ENCODE measurements around the gene PPM1E.
"Not testable (repeated sequence)": the region's sequence is repeated elsewhere in the genome, so short reads cannot be mapped to it uniquely, and the experiment has no call there.

The PPM1E gene

DNA sequence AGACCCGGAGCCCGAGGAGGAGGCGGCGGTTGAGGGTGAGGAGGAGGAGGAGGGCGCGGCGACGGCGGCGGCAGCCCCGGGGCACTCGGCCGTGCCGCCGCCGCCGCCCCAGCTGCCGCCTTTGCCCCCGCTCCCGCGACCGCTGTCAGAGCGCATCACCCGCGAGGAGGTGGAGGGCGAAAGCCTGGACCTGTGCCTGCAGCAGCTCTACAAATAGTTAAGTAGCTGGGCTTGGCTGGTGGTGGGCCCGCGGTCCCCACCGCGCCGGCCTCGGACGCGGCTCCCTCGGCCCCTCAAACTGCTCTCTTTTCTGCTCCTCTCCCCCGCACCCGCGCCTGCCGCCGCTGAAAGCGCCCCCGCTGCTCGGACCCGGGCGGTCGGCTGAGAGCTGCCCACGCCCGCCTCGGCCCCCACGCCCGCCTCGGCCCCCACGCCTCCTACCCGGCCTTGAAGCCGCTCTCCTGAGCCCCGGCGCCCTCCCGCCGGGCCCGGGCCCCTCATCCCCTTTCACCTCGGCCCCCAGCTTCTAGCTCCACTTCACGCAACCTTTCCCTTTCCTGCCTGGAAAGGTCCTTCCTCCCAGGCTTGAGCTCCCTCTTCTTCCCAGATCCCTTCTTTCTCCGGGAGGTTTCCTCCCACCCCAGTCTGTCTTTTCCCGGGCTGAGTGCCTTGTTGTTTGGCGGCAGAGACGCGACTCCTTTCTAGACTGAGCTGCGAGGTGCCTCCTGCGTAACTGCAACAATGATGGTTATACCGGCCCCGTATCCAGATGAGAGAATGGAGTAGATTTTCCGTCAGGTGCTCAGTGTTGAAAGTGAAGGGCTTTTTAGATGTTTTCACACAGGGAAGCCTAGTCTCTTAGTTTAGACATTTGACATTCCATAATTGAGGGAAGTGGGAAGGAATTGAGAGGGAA, 850 bp downstream of the PPM1E start:
- TF ChIP-seq, protein P1, sequence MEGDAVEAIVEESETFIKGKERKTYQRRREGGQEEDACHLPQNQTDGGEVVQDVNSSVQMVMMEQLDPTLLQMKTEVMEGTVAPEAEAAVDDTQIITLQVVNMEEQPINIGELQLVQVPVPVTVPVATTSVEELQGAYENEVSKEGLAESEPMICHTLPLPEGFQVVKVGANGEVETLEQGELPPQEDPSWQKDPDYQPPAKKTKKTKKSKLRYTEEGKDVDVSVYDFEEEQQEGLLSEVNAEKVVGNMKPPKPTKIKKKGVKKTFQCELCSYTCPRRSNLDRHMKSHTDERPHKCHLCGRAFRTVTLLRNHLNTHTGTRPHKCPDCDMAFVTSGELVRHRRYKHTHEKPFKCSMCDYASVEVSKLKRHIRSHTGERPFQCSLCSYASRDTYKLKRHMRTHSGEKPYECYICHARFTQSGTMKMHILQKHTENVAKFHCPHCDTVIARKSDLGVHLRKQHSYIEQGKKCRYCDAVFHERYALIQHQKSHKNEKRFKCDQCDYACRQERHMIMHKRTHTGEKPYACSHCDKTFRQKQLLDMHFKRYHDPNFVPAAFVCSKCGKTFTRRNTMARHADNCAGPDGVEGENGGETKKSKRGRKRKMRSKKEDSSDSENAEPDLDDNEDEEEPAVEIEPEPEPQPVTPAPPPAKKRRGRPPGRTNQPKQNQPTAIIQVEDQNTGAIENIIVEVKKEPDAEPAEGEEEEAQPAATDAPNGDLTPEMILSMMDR (IDR thresholded peaks at IDR 0.05) = no peak
- no peak for TF ChIP-seq ZFX (IDR thresholded peaks at IDR 0.05; ENCODE audit: borderline replicate concordance)

GRCh38 chr17:58757162-58757613, 1.5 kb downstream of the PPM1E start:
- peak overlapping the region; percentile 69; the same call in 1 of the 2 replicates for H3K27ac ChIP-seq
- TF ChIP-seq, protein P1 (IDR thresholded peaks at IDR 0.05) = no peak
- TF ChIP-seq ZFX (IDR thresholded peaks at IDR 0.05; ENCODE audit: borderline replicate concordance) = no peak

More for the DNA sequence above, 850 bp downstream of the PPM1E start:
- H3K27ac ChIP-seq = peak overlapping the region; percentile 69

- H3K27ac ChIP-seq = no peak overlapping the region
- TF ChIP-seq ZFX (IDR thresholded peaks at IDR 0.05; ENCODE audit: borderline replicate concordance) = no peak
- TF ChIP-seq, protein P1 (IDR thresholded peaks at IDR 0.05) = no peak
These were observed 3.2 kb downstream of the PPM1E start for GRCh38 chr17:58758890-58759289.

DNA sequence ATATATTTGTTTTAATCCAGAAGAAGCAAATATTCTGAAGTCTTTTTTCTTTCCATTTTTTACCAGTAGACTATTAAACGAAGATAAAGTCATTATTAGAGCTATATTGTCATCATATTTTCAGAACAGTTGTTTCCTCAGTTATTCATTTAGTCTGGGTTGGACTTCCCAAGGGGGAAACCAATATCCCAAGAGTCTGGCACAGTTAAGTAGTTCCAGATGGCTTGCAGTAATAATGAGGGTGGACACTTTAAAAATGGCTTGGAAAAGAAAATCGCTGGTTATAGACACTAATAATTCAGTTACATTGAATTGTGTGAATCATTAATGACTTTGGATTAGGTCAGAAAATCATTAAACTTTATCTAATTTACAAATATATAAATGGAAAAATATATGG, 3.9 kb downstream of the PPM1E start:
- TF ChIP-seq ZFX (IDR thresholded peaks at IDR 0.05; ENCODE audit: borderline replicate concordance) = no peak
- TF ChIP-seq, protein P1 (IDR thresholded peaks at IDR 0.05) = no peak
- no peak overlapping the region for H3K27ac ChIP-seq

DNA sequence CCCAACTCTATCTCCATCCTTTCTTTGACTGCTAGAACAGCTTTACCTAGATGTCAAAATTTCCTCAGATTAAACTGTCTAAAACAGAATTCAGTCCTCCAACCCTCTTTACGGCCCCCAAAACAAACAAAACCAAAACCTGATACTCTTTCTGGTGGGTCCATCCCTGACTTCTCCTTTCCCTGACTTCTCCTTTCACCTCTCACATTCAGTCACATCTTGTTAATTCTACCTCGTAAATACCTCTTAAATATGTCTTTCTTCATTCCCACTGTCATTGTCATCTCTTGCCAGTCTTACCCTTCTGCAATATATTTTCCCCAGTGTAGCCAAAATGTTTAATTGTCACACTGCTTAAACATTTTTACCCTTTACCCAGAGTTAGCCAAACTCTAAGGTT, 4.6 kb downstream of the PPM1E start:
- H3K27ac ChIP-seq = no peak overlapping the region
- TF ChIP-seq, protein P1 (IDR thresholded peaks at IDR 0.05) = no peak
- no peak for TF ChIP-seq ZFX (IDR thresholded peaks at IDR 0.05; ENCODE audit: borderline replicate concordance)

GRCh38 chr17:58763263-58763662, 7.6 kb downstream of the PPM1E start:
- no peak overlapping the region for H3K27ac ChIP-seq
- TF ChIP-seq, protein P1 (IDR thresholded peaks at IDR 0.05) = no peak
- no peak for TF ChIP-seq ZFX (IDR thresholded peaks at IDR 0.05; ENCODE audit: borderline replicate concordance)

GRCh38 chr17:58764373-58764772, 8.7 kb downstream of the PPM1E start:
- TF ChIP-seq, protein P1 (IDR thresholded peaks at IDR 0.05) = no peak
- TF ChIP-seq ZFX (IDR thresholded peaks at IDR 0.05; ENCODE audit: borderline replicate concordance) = no peak
- H3K27ac ChIP-seq = no peak overlapping the region

- H3K27ac ChIP-seq = not testable (repeated sequence)
These were observed 22.8 kb downstream of the PPM1E start for GRCh38 chr17:58778482-58778881.

All from 22Rv1 (cell line).